Fibroblast of villous mesenchyme (primary cell): ENCODE results near the gene MARVELD1. TPM values are rescaled to one million over a fixed set of nuclear protein-coding genes. Genes with fewer than 3 reads are reported as not detected.
"Not testable (repeated sequence)": the region's sequence is repeated elsewhere in the genome, so short reads cannot be mapped to it uniquely, and the experiment has no call there.

Experiments used
- DNase-seq: peaks from one replicate; pipeline ENCODE4 v3.0.0-alpha.2; 2010; ENCODE audit warnings: low read depth
- H3K4me3 ChIP-seq: 2 replicates; pipeline ENCODE4 v1.5.1; 2011; ENCODE audit warnings: low read depth, mild to moderate bottlenecking, low read length
- total RNA-seq: library from RNA; depleted of rRNA; stranded (reverse); fragments of >200 nt; gene quantifications from 2 replicates; pipeline ENCODE4 v1.2.3, GENCODE V29; 2012
- TF ChIP-seq, protein P1 (sequence below): IDR thresholded peaks from 2 replicates; pipeline ENCODE4 v1.5.1; 2012; ENCODE audit warnings: low read depth, mild to moderate bottlenecking, low read length; ENCODE audit not compliant: insufficient read depth

Gene MARVELD1
- total RNA-seq, 1 donor: 44.0 TPM

GRCh38 chr10:97675222-97675621 lies 38.3 kb upstream of the MARVELD1 start:
- DNase-seq: no peak
- H3K4me3 ChIP-seq: no peak overlapping the region
- TF ChIP-seq, protein P1, sequence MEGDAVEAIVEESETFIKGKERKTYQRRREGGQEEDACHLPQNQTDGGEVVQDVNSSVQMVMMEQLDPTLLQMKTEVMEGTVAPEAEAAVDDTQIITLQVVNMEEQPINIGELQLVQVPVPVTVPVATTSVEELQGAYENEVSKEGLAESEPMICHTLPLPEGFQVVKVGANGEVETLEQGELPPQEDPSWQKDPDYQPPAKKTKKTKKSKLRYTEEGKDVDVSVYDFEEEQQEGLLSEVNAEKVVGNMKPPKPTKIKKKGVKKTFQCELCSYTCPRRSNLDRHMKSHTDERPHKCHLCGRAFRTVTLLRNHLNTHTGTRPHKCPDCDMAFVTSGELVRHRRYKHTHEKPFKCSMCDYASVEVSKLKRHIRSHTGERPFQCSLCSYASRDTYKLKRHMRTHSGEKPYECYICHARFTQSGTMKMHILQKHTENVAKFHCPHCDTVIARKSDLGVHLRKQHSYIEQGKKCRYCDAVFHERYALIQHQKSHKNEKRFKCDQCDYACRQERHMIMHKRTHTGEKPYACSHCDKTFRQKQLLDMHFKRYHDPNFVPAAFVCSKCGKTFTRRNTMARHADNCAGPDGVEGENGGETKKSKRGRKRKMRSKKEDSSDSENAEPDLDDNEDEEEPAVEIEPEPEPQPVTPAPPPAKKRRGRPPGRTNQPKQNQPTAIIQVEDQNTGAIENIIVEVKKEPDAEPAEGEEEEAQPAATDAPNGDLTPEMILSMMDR: no peak

GRCh38 chr10:97676770-97677581 lies 36.6 kb upstream of the MARVELD1 start:
- no peak overlapping the region for H3K4me3 ChIP-seq
- TF ChIP-seq, protein P1: peak; percentile 91
- peak; percentile 64 for DNase-seq

GRCh38 chr10:97679594-97679993 lies 33.9 kb upstream of the MARVELD1 start:
- H3K4me3 ChIP-seq: no peak overlapping the region
- TF ChIP-seq, protein P1: no peak
- no peak for DNase-seq

DNA sequence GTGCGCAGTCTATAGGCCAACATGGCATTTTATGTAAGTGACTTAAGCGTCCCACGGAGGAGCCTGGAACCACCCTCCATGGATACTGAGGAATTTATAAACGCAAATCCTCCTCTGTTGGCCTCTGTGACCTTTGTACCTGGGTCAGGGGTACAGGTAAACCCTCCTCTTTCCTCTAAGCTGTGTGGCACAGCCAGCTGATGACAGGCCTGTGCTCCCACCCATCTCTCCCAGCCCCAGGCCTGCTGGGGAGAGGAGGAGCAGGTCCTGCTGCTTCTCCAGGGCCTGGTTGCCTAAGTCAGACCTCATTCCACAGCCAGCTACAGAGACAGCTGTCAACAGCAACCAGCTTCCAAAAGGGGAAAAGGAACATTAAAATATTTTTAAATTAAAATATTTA lies 31.5 kb upstream of the MARVELD1 start:
- no peak overlapping the region for H3K4me3 ChIP-seq
- no peak for DNase-seq
- TF ChIP-seq, protein P1: no peak

GRCh38 chr10:97683556-97684367 lies 29.8 kb upstream of the MARVELD1 start:
- H3K4me3 ChIP-seq: peak overlapping the region; percentile 85
- TF ChIP-seq, protein P1: no peak
- DNase-seq: peak; percentile 76

- not testable (repeated sequence) for DNase-seq
- peak overlapping the region; percentile 85 for H3K4me3 ChIP-seq
These were observed 29.2 kb upstream of the MARVELD1 start for GRCh38 chr10:97684368-97684713.

- peak; percentile 64 for DNase-seq
- H3K4me3 ChIP-seq: peak overlapping the region; percentile 85
- TF ChIP-seq, protein P1: no peak
These were observed 28.6 kb upstream of the MARVELD1 start for GRCh38 chr10:97684866-97685394.
